MCF 10A (cell line): Measurements from ENCODE around the gene IPO9. TPM values are rescaled to one million over a fixed set of nuclear protein-coding genes. Genes with fewer than 3 reads are reported as not detected.
A peak's percentile ranks its signal among the peaks of the same experiment; 100 is the strongest.

Source experiments
- BruUV-seq: library from RNA; stranded (reverse); fragments of 400-500 nt; replicated peaks from 2 replicates; lab custom pipeline; 2021; lab: Mats Ljungman, UMichigan
- CTCF ChIA-PET: fragments of 300-600 bp; sonication (Branson Sonifier 250); formaldehyde crosslinking; extraction: SDS; loops from one replicate; lab custom pipeline; 2021; ENCODE audit warnings: antibody characterized with exemption, inconsistent platforms; lab: Yijun Ruan, JAX
- POLR2A ChIA-PET: fragments of 300-600, 350-650 bp; sonication (Branson Sonifier 250); formaldehyde crosslinking; extraction: SDS; loops from one replicate; lab custom pipeline; 2020; ENCODE audit warnings: antibody characterized with exemption, inconsistent platforms; lab: Yijun Ruan, JAX
- DNase-seq: peaks from one replicate; pipeline ENCODE4 v3.0.0-alpha.2; 2018; ENCODE audit not compliant: unreplicated experiment
- H3K27ac Mint-ChIP-seq: one replicate; pipeline ENCODE4 v1.8.0; 2022; ENCODE audit warnings: mild to moderate bottlenecking, low read depth, mixed read lengths; ENCODE audit not compliant: unreplicated experiment
- H3K27me3 Mint-ChIP-seq: one replicate; pipeline ENCODE4 v1.8.0; 2022; ENCODE audit warnings: mixed read lengths; ENCODE audit not compliant: insufficient read depth, unreplicated experiment
- H3K36me3 Mint-ChIP-seq: one replicate; pipeline ENCODE4 v1.8.0; 2022; ENCODE audit warnings: mild to moderate bottlenecking, moderate library complexity, mixed read lengths; ENCODE audit not compliant: insufficient read depth, unreplicated experiment
- H3K4me1 Mint-ChIP-seq: one replicate; pipeline ENCODE4 v1.8.0; 2022; ENCODE audit warnings: mixed read lengths; ENCODE audit not compliant: insufficient read depth, unreplicated experiment
- H3K4me3 Mint-ChIP-seq: one replicate; pipeline ENCODE4 v1.8.0; 2022; ENCODE audit warnings: mild to moderate bottlenecking, moderate library complexity, mixed read lengths; ENCODE audit not compliant: unreplicated experiment
- H3K9me3 Mint-ChIP-seq: one replicate; pipeline ENCODE4 v1.8.0; 2022; ENCODE audit warnings: mixed read lengths; ENCODE audit not compliant: unreplicated experiment
- intact Hi-C: fragments of 100-400 bp; cut with micrococcal nuclease; formaldehyde crosslinking; loops from 2 replicates; pipeline ENCODE4 v1.14.1; 2022
- total RNA-seq: library from RNA; stranded (reverse); gene quantifications from 2 replicates; pipeline ENCODE4 v1.2.3, GENCODE V29; 2022
- TF ChIP-seq, protein P1 (sequence below): fragments of 200-600 bp; IDR thresholded peaks from one replicate; pipeline ENCODE4 v1.8.0; 2022; ENCODE audit warnings: antibody characterized with exemption, mild to moderate bottlenecking; ENCODE audit not compliant: unreplicated experiment

The IPO9 gene
- total RNA-seq, 1 experiment from 2014 or later, result 117 TPM

DNA sequence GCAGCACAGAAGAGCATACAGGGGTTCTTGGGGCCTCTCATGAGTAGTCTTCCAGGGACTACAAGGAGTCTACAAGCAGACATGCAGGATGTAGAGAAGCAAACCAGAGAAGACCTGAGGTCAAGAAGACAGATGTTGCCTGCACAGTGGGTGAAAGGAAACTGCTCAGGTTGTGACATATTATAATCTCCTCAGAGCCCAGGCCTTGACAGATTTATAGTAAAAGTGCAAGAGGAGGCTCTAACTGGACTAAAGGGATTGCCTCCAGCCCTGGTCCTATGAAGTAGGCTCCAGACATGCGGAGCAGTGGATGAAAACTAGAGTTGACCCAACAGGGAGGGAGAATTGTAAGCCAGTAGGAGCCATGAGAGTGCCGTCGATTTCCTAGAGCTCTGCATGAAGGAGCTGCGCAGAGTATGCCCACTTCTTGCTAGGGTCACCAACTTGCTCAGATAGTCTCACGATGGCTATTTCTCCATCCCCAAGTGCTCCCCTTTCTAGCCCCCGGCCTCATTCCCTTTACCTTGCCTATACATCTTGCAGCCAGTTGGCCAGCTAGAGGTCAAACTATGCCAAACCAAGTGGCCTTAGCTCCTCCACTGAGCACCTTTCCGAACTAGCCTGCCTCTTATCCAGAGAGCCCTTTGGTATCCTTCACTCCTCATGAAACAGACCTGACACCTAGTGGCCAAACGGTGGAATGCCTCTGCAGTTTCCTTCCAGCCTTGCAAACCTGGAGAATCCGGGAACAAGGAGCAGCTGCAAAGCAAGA lies 36.2 kb upstream of the IPO9 start:
- peaks cover 32% of the 10 kb centered on the region for H3K4me1 Mint-ChIP-seq
- ChIA-PET POLR2A (interaction anchor here (0.6 to 9.8 kb wide), 8 partner anchors 9 to 241 kb away, joined by 3 to 168 read pairs (median 4); no protein-coding TSS in a partner anchor), CTCF (interaction anchor here (0.6 to 43.4 kb wide), 84 partner anchors 9 to 1336 kb away, joined by 3 to 1744 read pairs (median 4); no protein-coding TSS in a partner anchor)
- peaks cover 68% of the 10 kb centered on the region for H3K36me3 Mint-ChIP-seq
- no TSS peak for BruUV-seq
- intact Hi-C loops, result loop anchor here (1.0 to 2.0 kb wide), 7 partner anchors 52 to 262 kb away; no protein-coding TSS in a partner anchor
- no peak overlapping the region for H3K27ac Mint-ChIP-seq
- H3K9me3 Mint-ChIP-seq, result no peaks in the 10 kb centered on the region
- H3K27me3 Mint-ChIP-seq, result no peaks in the 10 kb centered on the region
- DNase-seq, result peak; percentile 96
- no peak overlapping the region for H3K4me3 Mint-ChIP-seq
- TF ChIP-seq, protein P1, sequence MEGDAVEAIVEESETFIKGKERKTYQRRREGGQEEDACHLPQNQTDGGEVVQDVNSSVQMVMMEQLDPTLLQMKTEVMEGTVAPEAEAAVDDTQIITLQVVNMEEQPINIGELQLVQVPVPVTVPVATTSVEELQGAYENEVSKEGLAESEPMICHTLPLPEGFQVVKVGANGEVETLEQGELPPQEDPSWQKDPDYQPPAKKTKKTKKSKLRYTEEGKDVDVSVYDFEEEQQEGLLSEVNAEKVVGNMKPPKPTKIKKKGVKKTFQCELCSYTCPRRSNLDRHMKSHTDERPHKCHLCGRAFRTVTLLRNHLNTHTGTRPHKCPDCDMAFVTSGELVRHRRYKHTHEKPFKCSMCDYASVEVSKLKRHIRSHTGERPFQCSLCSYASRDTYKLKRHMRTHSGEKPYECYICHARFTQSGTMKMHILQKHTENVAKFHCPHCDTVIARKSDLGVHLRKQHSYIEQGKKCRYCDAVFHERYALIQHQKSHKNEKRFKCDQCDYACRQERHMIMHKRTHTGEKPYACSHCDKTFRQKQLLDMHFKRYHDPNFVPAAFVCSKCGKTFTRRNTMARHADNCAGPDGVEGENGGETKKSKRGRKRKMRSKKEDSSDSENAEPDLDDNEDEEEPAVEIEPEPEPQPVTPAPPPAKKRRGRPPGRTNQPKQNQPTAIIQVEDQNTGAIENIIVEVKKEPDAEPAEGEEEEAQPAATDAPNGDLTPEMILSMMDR, result peak; percentile 100

- BruUV-seq, result no TSS peak
- no peak overlapping the region for H3K27ac Mint-ChIP-seq
- POLR2A ChIA-PET, result interaction anchor here (0.6 to 9.8 kb wide), 8 partner anchors 10 to 242 kb away, joined by 3 to 168 read pairs (median 4); no protein-coding TSS in a partner anchor
- peaks cover 32% of the 10 kb centered on the region for H3K4me1 Mint-ChIP-seq
- H3K36me3 Mint-ChIP-seq, result peaks cover 70% of the 10 kb centered on the region
- no peaks in the 10 kb centered on the region for H3K27me3 Mint-ChIP-seq
- CTCF ChIA-PET, result interaction anchor here (0.6 to 43.4 kb wide), 83 partner anchors 9 to 1336 kb away, joined by 3 to 1744 read pairs (median 4); no protein-coding TSS in a partner anchor
- DNase-seq, result no peak
- TF ChIP-seq, protein P1, result no peak
- H3K9me3 Mint-ChIP-seq, result no peaks in the 10 kb centered on the region
- no peak overlapping the region for H3K4me3 Mint-ChIP-seq
- intact Hi-C loops, result loop anchor here (1.0 to 2.0 kb wide), 7 partner anchors 53 to 263 kb away; no protein-coding TSS in a partner anchor
These were observed 35.5 kb upstream of the IPO9 start for GRCh38 chr1:201793306-201793925.

- H3K27ac Mint-ChIP-seq, result no peak overlapping the region
- POLR2A ChIA-PET, result interaction anchor here (0.7 to 9.8 kb wide), 2 partner anchors 84 to 213 kb away, joined by 4 to 168 read pairs; no protein-coding TSS in a partner anchor
- BruUV-seq, result no TSS peak
- peaks cover 62% of the 10 kb centered on the region for H3K36me3 Mint-ChIP-seq
- H3K4me1 Mint-ChIP-seq, result peaks cover 25% of the 10 kb centered on the region
- no peaks in the 10 kb centered on the region for H3K9me3 Mint-ChIP-seq
- peak; percentile 53 for DNase-seq
- CTCF ChIA-PET, result interaction anchor here (0.6 to 43.4 kb wide), 26 partner anchors 10 to 281 kb away, joined by 3 to 1744 read pairs (median 6); partner anchors contain the start of gene IPO9
- TF ChIP-seq, protein P1, result peak; percentile 23
- intact Hi-C loops, result no loop called here
- H3K27me3 Mint-ChIP-seq, result no peaks in the 10 kb centered on the region
- H3K4me3 Mint-ChIP-seq, result no peak overlapping the region
These were observed 33.9 kb upstream of the IPO9 start for GRCh38 chr1:201795066-201795465.
